Effector memory CD4-positive, alpha-beta T cell (primary cell): ENCODE data around the gene RNU6-9.

Experiments used
- DNase-seq, 3 donors: peaks; one replicate each; pipeline ENCODE4 v3.0.0-alpha.2; 2020
- H3K27ac ChIP-seq: 2 replicates; pipeline ENCODE4 v1.7.0; 2013; ENCODE audit warnings: mild to moderate bottlenecking, low read length, moderate library complexity; ENCODE audit not compliant: insufficient read depth, poor library complexity, severe bottlenecking
- H3K27me3 ChIP-seq: replicated peaks from 2 replicates; pipeline ENCODE4 v1.7.0; 2013; ENCODE audit warnings: mild to moderate bottlenecking, low read length; ENCODE audit not compliant: insufficient read depth, control insufficient read depth, poor library complexity, severe bottlenecking
- H3K36me3 ChIP-seq: 2 replicates; pipeline ENCODE4 v1.7.0; 2013; ENCODE audit warnings: mild to moderate bottlenecking, low read length, moderate library complexity; ENCODE audit not compliant: control insufficient read depth, insufficient read depth
- H3K4me1 ChIP-seq: 2 replicates; pipeline ENCODE4 v1.7.0; 2013; ENCODE audit warnings: low read length, mild to moderate bottlenecking; ENCODE audit not compliant: control insufficient read depth, insufficient read depth, poor library complexity, severe bottlenecking
- H3K4me3 ChIP-seq: 2 replicates; pipeline ENCODE4 v1.7.0; 2013; ENCODE audit warnings: low read length, low read depth, mild to moderate bottlenecking; ENCODE audit not compliant: insufficient read depth, poor library complexity, severe bottlenecking
- H3K9me3 ChIP-seq: 2 replicates; pipeline ENCODE4 v1.7.0; 2013; ENCODE audit warnings: mild to moderate bottlenecking, low read length, moderate library complexity; ENCODE audit not compliant: control insufficient read depth

Gene RNU6-9

DNA sequence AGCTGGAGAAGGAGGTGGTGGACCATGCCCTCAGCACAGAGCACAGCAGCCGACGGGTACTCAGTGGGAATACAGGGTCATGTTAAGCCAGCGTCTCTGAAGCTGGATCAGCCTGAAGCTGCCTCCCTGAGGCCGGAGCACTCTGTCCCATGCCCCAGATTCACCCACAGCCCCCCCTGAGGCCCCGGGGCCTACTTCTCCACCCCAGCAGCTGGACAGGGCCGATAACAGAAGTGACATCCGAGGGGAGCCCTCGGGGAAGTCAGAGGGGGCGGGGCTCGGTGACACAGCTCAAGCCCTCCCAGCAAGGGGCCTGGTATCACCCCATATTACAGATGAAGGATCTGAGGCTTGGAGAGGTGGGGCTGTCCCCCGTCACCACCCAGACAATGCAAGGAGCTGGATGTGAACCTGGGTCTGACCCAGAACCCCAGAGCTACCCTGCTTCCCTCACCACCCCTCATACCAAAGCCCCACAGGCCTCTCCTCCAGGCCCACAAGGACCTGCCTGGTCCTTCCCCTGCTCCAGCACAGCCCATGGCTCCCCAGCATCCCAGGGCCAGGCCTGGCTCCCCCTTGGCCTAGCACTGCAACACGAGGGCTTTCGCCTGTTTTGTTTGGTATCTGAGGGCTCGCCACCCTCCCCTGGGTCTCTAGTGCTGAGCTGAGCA, 14.0 kb downstream of the RNU6-9 start:
- DNase-seq: no peak
- no peaks in the 10 kb centered on the region for H3K27me3 ChIP-seq
- H3K27ac ChIP-seq: peak overlapping the region; percentile 94
- peaks cover 11% of the 10 kb centered on the region for H3K36me3 ChIP-seq
- H3K9me3 ChIP-seq: no peaks in the 10 kb centered on the region
- peaks cover 51% of the 10 kb centered on the region for H3K4me1 ChIP-seq
- no peak overlapping the region for H3K4me3 ChIP-seq

DNA sequence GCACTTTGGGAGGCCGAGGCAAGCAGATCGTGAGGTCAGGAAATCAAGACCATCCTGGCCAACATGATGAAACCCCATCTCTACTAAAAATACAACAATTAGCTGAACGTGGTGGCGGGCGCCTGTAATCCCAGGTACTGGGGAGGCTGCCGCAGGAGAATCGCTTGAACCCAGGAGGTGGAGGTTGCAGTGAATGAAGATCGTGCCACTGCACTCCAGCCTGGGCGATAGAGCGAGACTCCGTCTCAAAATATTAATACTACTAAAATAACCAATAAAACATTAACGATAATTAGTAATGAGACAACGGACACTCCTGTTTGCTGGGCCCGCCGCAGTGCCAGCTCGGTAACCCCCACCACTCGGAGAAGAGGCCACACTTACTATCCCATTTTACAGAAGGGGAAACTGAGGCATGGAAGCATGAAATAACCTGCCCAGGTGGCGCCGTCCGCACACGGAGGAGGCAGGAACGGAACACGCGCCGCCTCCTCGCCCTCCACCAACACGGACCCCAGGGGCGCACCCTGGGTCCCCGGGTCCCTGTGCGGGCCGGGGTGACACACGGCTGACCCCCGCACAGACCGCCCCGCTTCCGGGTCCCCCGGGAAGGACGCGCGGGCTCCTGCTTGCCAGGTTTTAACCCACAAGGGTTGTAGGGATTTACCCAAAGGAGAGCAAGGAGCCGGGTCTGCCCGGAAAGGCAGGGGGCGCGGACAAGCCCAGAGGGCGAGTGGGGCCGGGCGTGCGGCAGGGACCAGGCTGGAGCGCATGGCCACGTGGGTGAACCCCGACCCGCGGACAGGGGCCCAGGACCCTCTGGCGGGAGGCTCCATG, 18.1 kb downstream of the RNU6-9 start:
- DNase-seq: no peak
- Histone ChIP-seq H3K4me3 (no peak overlapping the region), H3K9me3 (no peaks in the 10 kb centered on the region), H3K27ac (peak overlapping the region; percentile 94), H3K4me1 (peaks cover 53% of the 10 kb centered on the region), H3K27me3 (no peaks in the 10 kb centered on the region), H3K36me3 (peaks cover 3% of the 10 kb centered on the region)

GRCh38 chr19:912181-913079, 19.1 kb downstream of the RNU6-9 start:
- Histone ChIP-seq H3K27ac (peak overlapping the region; percentile 97), H3K27me3 (peaks cover 7% of the 10 kb centered on the region)
- peak in 1 of 3 donors; percentile 39 for DNase-seq

GRCh38 chr19:913080-913748, 19.9 kb downstream of the RNU6-9 start, which contains the start of gene R3HDM4:
R3HDM4 (minus strand) TSS chr19:913219; CDS start chr19:913157, 62 bp downstream.
- Histone ChIP-seq H3K4me3 (peak within 1 kb of the TSS; percentile 75), H3K9me3 (no peaks in the 10 kb centered on the region), H3K27ac (peak within 1 kb of the TSS; percentile 97)

More at GRCh38 chr19:912181-913079, 19.1 kb downstream of the RNU6-9 start:
- Histone ChIP-seq H3K4me1 (peaks cover 52% of the 10 kb centered on the region), H3K9me3 (no peaks in the 10 kb centered on the region), H3K4me3 (peak overlapping the region; percentile 72), H3K36me3 (peaks cover 3% of the 10 kb centered on the region)

GRCh38 chr19:916645-917322, 23.5 kb downstream of the RNU6-9 start:
- peaks cover 17% of the 10 kb centered on the region for H3K27me3 ChIP-seq
- H3K9me3 ChIP-seq: no peaks in the 10 kb centered on the region
- H3K4me1 ChIP-seq: peaks cover 45% of the 10 kb centered on the region
- no peaks in the 10 kb centered on the region for H3K36me3 ChIP-seq
- peak overlapping the region; percentile 58 for H3K4me3 ChIP-seq
- H3K27ac ChIP-seq: no peak overlapping the region
- no peak for DNase-seq

More at GRCh38 chr19:913080-913748, 19.9 kb downstream of the RNU6-9 start, which contains the start of gene R3HDM4:
- Histone ChIP-seq H3K36me3 (peaks cover 3% of the 10 kb centered on the region), H3K27me3 (peaks cover 13% of the 10 kb centered on the region), H3K4me1 (peaks cover 53% of the 10 kb centered on the region)
- peak; percentile 77 to 83 (median 79) for DNase-seq

DNA sequence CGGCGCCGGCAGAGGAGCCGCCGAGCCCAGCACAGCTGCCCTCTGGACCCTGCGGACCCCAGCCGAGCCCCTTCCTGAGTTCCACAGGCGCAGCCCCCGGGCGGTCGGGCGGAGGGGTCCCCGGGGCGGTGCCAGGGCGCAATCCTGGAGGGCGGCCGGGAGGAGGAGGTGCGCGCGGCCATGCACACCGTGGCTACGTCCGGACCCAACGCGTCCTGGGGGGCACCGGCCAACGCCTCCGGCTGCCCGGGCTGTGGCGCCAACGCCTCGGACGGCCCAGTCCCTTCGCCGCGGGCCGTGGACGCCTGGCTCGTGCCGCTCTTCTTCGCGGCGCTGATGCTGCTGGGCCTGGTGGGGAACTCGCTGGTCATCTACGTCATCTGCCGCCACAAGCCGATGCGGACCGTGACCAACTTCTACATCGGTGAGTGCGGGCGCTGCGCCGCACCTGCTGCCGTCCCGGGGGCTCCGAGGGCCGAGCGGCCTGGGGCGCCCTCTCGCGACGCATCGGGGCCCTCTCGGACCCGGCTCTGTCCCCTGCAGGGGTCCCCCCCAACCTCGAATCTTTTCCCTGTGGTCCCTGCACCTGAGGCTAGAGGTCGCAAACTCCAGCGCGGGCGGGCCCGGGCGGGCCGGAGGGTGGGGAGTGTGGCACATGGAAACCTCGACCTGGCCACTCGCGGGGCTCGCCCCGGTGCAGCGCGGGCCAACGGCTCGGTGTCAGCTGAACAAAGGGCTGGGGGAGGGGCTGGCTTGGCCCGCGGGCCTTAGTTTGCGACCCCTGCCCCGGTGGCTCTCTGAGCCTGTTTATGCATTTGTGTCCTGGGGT, 24.3 kb downstream of the RNU6-9 start, which contains the start of gene KISS1R:
KISS1R (plus strand) TSS at position 11 of the 829 bp plus-strand sequence; CDS start at position 181, 170 bp downstream.
- H3K9me3 ChIP-seq: no peaks in the 10 kb centered on the region
- H3K27ac ChIP-seq: no peak within 1 kb of the TSS
- H3K4me1 ChIP-seq: peaks cover 47% of the 10 kb centered on the region
- peaks cover 17% of the 10 kb centered on the region for H3K27me3 ChIP-seq
- peak within 1 kb of the TSS; percentile 58 for H3K4me3 ChIP-seq
- H3K36me3 ChIP-seq: no peaks in the 10 kb centered on the region
- DNase-seq: no peak

- peaks cover 17% of the 10 kb centered on the region for H3K27me3 ChIP-seq
- H3K9me3 ChIP-seq: no peaks in the 10 kb centered on the region
- H3K4me1 ChIP-seq: peaks cover 47% of the 10 kb centered on the region
- no peaks in the 10 kb centered on the region for H3K36me3 ChIP-seq
- no peak overlapping the region for H3K27ac ChIP-seq
- H3K4me3 ChIP-seq: peak overlapping the region; percentile 58
- DNase-seq: no peak
These were observed 24.8 kb downstream of the RNU6-9 start for GRCh38 chr19:918152-918437.

DNA sequence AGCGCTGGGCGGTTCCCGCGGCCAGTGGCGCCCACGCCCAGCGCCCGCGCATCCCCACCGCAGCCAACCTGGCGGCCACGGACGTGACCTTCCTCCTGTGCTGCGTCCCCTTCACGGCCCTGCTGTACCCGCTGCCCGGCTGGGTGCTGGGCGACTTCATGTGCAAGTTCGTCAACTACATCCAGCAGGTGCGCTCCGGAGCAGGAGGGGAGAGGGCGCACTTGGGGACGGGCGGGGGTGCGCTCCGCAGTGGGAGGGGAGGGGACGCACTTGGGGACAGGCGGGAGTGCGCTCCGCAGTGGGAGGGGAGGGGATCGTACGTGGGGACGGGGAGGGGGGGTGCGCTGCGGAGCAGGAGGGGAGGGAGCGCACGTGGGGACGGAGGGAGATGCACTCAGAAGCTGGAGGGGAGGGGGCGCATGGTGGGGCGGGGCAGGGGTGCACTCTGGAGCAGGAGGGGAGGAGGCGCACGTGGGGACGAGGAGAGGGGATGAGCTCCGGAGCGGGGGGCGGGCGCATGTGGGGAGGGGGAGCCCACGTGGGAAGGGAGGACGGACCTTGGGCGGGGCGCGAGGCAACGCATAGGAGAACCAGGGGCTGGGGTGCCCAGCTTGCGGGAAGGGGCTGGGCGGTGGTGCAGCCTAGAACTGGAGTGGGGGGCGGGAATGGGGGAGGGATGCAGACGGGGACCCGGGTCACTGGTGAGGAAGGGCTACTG, 25.4 kb downstream of the RNU6-9 start:
- H3K4me3 ChIP-seq: peak overlapping the region; percentile 58
- DNase-seq: no peak
- peaks cover 17% of the 10 kb centered on the region for H3K27me3 ChIP-seq
- no peaks in the 10 kb centered on the region for H3K36me3 ChIP-seq
- peaks cover 44% of the 10 kb centered on the region for H3K4me1 ChIP-seq
- peak overlapping the region; percentile 21 for H3K27ac ChIP-seq
- H3K9me3 ChIP-seq: no peaks in the 10 kb centered on the region
